HG02970 (cell line): ENCODE results near the gene ADGRL4.
"Not testable (repeated sequence)": the region's sequence is repeated elsewhere in the genome, so short reads cannot be mapped to it uniquely, and the experiment has no call there.

ENCODE experiments used
- ATAC-seq: cut with Tn5 transposase; IDR thresholded peaks from one replicate; pipeline ENCODE4 v1.9.1; 2021; ENCODE audit warnings: mild to moderate bottlenecking, moderate library complexity, moderate number of reproducible peaks; ENCODE audit not compliant: unreplicated experiment, low FRiP score

ADGRL4 gene

GRCh38 chr1:78919150-78919549 lies 87.4 kb downstream of the ADGRL4 start:
- ATAC-seq: no peak

DNA sequence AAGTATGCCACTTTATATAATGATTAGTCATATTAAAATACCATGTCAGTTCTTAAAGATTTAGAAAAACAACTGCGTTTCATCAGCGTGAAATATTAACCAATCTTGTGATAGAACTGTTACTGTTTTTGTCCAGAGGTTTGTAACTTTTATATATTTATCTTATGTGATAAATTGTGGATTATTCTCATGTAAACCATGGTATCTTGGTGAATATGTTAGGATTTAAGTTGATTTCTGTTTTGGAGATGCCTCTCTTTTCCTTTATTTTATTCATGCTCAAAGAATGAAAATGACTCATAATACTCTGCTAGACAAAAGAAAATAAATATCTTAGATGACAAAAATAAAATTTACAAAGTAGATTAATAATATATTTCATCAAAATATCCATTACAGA lies 88.4 kb downstream of the ADGRL4 start:
- no peak for ATAC-seq

DNA sequence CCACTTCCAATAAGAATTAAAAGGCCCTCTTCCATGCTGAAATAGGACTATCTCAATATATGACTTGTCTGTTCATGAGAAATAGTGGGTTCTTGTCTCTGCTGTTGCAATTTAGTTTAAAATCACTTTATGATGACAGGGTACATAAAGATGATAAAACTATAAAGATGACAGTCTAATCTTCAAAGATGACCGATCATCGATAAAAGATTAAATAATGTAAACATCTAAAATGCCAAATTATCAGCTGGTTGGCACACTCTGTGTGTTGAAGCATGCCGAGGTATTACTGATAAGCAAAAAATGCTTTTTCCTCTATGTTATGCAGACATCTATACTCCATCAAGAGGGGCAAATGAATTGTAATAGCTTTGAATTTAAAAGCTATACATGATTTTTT lies 89.5 kb downstream of the ADGRL4 start:
- no peak for ATAC-seq

DNA sequence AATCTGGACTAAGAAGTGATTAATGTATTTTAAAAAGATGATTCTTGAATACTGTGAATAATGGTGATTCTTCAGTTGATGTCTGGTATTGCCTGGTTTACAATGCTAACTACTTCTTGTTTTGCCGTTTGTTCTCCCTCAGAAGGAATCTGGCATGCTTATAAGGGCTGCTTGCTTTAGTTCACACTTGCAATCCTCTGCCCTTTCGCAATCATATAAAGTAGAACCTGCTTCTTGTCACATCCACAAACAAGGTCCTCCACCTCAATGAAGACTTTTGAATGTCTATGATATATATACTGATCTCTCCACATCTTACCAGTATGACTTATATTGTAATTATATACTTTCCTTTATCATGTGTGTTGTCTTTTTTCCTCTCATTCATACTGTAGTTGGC lies 92.6 kb downstream of the ADGRL4 start:
- ATAC-seq: no peak

- ATAC-seq: no peak
These were observed 94.3 kb downstream of the ADGRL4 start for GRCh38 chr1:78911956-78912880.

- ATAC-seq: no peak
These were observed 103.9 kb downstream of the ADGRL4 start for GRCh38 chr1:78902641-78903040.

- no peak for ATAC-seq
These were observed 111.7 kb downstream of the ADGRL4 start for GRCh38 chr1:78894811-78895210.

DNA sequence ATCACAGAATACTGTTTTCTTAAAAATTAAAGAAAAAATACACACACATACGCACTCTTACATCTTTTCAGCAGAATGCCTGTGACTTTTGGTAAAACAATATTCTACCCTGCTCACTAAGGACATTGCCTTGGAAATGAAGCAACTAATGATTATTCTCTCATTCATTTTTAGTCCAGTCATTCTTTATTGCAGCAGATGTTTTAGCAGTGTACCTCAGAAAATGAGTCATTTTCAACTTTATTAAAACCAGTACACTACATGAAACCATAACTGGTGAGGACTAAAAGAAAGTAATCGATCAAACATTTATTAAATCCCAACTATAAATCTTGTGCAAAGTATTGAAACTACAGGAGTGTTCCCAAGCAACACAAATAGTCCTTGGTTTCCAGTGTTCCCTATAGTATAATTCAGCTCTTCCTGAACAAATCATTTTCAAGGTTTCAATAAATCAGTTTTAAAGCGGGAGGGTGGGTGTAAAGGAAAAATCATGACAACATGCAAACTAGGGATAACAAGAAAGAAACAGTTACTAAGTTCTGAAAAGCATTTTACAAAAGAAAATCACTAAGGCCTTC lies 114.2 kb downstream of the ADGRL4 start:
- no peak for ATAC-seq

DNA sequence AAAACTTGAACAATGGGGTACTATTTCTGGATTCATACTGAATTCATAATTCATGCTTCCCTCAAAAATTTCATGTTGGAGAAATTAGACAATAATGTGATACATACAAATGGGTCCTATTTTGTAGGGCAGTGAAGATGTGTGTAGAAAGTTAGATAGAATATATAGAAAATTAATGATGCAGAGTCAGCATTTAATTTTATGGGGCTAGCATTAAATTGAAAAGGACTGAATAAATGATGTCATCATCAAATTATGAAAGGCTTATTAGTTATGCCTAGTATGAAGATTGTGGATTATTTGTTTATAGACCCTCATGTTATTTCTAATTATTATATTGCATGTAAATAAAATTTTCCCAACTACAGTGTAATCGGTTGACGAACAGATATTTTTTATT lies 119.1 kb downstream of the ADGRL4 start:
- ATAC-seq: no peak

- ATAC-seq: no peak
These were observed 121.7 kb downstream of the ADGRL4 start for GRCh38 chr1:78884685-78885452.

DNA sequence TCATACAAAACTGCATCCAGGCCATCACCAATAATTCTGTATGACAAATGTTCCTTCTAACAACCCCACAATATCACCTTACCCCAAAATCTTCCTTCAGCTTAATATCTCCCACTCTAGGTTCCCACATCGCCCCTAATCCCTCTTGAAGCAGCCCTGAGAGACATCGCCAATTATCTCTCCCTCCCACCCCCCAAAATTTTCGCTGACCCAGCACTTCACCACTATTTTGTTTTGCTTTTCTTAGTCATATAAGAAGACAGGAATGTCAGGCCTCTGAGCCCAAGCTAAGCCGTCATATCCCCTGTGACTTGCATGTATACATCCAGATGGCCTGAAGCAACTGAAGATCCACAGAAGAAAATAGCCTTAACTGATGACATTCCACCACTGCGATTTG lies 126.3 kb downstream of the ADGRL4 start:
- ATAC-seq: no peak

GRCh38 chr1:78875986-78876385 lies 130.5 kb downstream of the ADGRL4 start:
- not testable (repeated sequence) for ATAC-seq

- ATAC-seq: not testable (repeated sequence)
These were observed 133.7 kb downstream of the ADGRL4 start for GRCh38 chr1:78872801-78873200.

DNA sequence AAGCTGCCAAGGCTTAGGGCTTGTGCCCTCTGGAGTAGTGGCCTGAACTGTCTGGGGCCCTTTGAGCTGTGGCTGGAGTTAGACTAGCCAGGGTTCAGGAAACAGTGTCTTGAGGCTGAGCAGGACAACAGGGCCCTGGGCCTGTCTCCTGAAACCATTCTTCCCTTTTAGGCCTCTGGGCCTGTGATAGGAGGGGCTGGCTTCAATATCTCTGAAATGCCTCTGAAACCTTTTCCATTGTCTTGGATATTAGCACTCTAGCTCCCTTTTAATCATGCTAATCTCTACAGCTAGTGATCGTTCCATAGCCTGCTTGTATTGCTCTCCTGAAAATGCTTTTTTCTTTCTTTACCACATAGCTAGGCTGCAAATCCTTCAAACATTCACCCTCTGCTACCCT lies 135.3 kb downstream of the ADGRL4 start:
- ATAC-seq: no peak

- ATAC-seq: no peak
These were observed 137.4 kb downstream of the ADGRL4 start for GRCh38 chr1:78869136-78869535.

DNA sequence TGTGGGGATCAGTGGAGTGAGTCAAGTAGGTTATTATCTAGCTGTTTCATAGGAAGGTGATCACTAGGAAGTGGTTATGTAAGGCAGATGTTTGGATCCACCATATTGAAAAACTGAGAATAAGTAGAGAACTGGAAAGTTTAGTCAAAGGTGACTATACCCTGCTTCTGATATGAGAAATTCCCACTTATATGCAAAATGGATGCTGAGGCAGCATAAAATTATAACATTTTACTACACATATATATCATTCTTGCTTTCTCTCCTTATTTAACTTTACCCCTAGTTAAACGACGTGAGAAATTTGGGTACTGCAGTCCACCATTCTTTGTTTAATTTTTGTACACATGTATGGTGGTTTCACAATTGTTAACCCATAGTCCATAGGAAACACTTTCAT lies 142.4 kb downstream of the ADGRL4 start:
- no peak for ATAC-seq

GRCh38 chr1:78856096-78856495 lies 150.4 kb downstream of the ADGRL4 start:
- ATAC-seq: no peak

DNA sequence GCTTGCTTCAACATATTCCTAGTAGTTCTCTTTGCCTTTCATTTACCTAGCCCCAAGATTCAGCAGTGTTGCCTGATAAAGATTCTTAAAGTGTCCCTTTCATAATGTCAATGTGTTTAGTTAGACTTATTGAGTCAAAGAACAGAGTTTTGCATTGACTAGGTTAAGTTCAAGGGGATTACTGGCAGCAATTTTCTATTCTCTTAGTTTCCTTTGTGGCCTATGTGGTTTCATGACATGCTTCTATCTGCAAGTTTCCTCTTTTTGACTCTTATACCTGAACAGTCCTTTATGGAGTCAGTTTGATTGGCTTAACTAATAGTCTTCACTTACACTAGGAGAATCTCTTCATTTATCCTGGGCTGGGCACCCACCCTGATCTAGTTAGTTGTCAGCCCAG lies 151.3 kb downstream of the ADGRL4 start:
- ATAC-seq: peak; percentile 74

- ATAC-seq: no peak
These were observed 152.0 kb downstream of the ADGRL4 start for GRCh38 chr1:78854556-78854955.

DNA sequence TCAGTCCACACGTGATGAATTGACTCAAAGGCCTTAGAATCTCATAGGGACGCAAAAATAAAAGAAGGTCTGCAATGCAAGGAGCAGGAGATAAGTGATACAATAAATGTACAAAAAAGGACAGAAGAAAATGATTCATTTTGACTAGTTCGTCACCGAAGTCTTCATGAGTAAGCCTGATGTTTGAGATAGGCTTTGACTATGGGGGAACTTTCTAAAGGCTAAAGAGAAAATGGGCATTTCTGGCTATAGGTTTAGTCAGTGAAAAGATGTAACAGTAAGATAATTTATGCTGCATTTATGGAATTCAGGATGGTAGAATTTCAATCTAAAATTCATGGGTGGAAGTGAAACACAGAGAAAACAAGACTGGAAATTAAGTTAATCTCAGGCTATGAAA lies 163.0 kb downstream of the ADGRL4 start:
- no peak for ATAC-seq

DNA sequence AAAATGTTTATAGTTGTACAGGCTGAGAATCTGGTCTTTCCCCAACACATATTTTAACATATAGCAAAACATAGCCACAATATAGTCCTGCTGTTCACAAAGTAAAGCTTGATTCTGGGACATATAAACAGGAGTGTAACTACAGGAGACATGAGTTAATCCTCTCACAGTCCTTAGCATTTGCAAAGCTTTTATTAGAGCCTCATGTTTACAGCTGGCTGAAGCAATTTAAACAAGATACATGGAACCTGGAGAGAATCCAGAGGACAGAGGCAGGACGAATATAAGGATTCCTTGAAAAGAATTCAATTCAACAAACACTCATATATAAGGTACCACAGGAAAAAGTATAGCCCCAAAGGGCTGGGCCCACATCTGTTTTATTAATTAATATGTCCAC lies 163.4 kb downstream of the ADGRL4 start:
- no peak for ATAC-seq
